Measurements from ENCODE around the gene NEU3. TPM values are rescaled to one million over a fixed set of nuclear protein-coding genes. Genes with fewer than 3 reads are reported as not detected.

Gene NEU3
- total and polyA plus RNA-seq, 2 donors (not counting 1 experiment from before 2014, with no cell fraction given), result 17.0 to 17.4 TPM

DNA sequence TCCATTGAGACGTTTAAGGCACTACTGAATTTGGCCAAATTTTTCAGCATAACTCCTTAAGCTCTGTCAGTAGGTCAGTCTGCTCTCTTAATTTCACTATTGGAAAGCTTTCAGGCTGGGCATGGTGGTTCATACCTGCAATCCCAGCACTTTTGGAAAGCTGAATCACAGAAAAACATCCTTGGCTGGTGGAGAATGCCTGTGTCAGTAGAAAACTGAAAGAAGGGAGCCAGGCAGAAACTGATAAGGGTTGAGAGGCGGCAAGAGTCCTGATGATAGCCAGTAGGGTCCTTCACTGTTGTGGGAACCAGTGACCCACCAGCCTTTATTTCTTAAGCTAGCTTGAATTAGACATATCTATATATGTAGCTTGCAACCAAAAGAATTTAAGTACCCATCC, 22.6 kb downstream of the NEU3 start:
- H3K9me3 ChIP-seq (ENCODE audit: control extremely low read depth in 1 of 3, control insufficient read depth in 2 of 3, insufficient read depth in 1 of 3, low read length in 2 of 3), result no peaks in the 10 kb centered on the region
- no CpG with 5 or more reads among the region's 2 CpGs for WGBS (ENCODE audit: insufficient coverage)
- no peaks in the 10 kb centered on the region for H3K4me1 Mint-ChIP-seq
- TF ChIP-seq EZH2 (IDR thresholded peaks at IDR 0.05; ENCODE audit: borderline replicate concordance, insufficient read depth, low read depth, low read length, poor library complexity, severe bottlenecking), result no peak
- TF ChIP-seq, protein P1, sequence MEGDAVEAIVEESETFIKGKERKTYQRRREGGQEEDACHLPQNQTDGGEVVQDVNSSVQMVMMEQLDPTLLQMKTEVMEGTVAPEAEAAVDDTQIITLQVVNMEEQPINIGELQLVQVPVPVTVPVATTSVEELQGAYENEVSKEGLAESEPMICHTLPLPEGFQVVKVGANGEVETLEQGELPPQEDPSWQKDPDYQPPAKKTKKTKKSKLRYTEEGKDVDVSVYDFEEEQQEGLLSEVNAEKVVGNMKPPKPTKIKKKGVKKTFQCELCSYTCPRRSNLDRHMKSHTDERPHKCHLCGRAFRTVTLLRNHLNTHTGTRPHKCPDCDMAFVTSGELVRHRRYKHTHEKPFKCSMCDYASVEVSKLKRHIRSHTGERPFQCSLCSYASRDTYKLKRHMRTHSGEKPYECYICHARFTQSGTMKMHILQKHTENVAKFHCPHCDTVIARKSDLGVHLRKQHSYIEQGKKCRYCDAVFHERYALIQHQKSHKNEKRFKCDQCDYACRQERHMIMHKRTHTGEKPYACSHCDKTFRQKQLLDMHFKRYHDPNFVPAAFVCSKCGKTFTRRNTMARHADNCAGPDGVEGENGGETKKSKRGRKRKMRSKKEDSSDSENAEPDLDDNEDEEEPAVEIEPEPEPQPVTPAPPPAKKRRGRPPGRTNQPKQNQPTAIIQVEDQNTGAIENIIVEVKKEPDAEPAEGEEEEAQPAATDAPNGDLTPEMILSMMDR (IDR thresholded peaks at IDR 0.05), result no peak
- no peaks in the 10 kb centered on the region for H3K27me3 ChIP-seq (replicated peaks in 1 of 4; ENCODE audit: control extremely low read depth in 1 of 4, control insufficient read depth in 3 of 4, insufficient read depth in 4 of 4, low read length in 3 of 4)
- H3K4me3 Mint-ChIP-seq, result no peak overlapping the region
- H3K27ac ChIP-seq (ENCODE audit: low read length in 2 of 2), result no peak overlapping the region
- no peaks in the 10 kb centered on the region for H3K9me3 Mint-ChIP-seq (ENCODE audit: insufficient read depth)
- POLR2A ChIA-PET, result no interaction called here
- CTCF ChIA-PET, result interaction anchor here (1.1 to 3.9 kb wide), 4 partner anchors 9 to 17 kb away, joined by 3 to 18 read pairs (median 6); no protein-coding TSS in a partner anchor
- H3K4me1 ChIP-seq (ENCODE audit: control insufficient read depth in 2 of 2, insufficient read depth in 2 of 2, low read length in 2 of 2), result no peaks in the 10 kb centered on the region
- H4K20me1 ChIP-seq (ENCODE audit: control insufficient read depth, insufficient read depth, low read length, poor library complexity, severe bottlenecking), result no peaks in the 10 kb centered on the region
- no peak overlapping the region for H3K27ac Mint-ChIP-seq
- no peak overlapping the region for H3K4me2 ChIP-seq (replicated peaks; ENCODE audit: low read depth, low read length, poor library complexity, severe bottlenecking)
- H3K36me3 ChIP-seq (replicated peaks in 1 of 2; ENCODE audit: control extremely low read depth in 1 of 2, control insufficient read depth in 1 of 2, extremely low read depth in 1 of 2, insufficient read depth in 2 of 2, low read length in 1 of 2), result peaks cover 0 to 42% of the 10 kb centered on the region in 2 experiments
- no peaks in the 10 kb centered on the region for H3K79me2 ChIP-seq (ENCODE audit: control insufficient read depth, insufficient read depth, low read length)
- no peaks in the 10 kb centered on the region for H3K27me3 Mint-ChIP-seq
- H3K4me3 ChIP-seq (ENCODE audit: control extremely low read depth in 1 of 5, extremely low read depth in 1 of 5, insufficient read depth in 1 of 5, low read depth in 2 of 5, low read length in 4 of 5), result no peak overlapping the region
- intact Hi-C loops (cut with micrococcal nuclease), result no loop called here
- H2AFZ ChIP-seq (ENCODE audit: insufficient read depth, low read depth, low read length, poor library complexity, severe bottlenecking), result no peak overlapping the region
- ATAC-seq (ENCODE audit: low read depth), result no peak
- no peak for DNase-seq
- H3K9ac ChIP-seq (ENCODE audit: low read length), result no peak overlapping the region

DNA sequence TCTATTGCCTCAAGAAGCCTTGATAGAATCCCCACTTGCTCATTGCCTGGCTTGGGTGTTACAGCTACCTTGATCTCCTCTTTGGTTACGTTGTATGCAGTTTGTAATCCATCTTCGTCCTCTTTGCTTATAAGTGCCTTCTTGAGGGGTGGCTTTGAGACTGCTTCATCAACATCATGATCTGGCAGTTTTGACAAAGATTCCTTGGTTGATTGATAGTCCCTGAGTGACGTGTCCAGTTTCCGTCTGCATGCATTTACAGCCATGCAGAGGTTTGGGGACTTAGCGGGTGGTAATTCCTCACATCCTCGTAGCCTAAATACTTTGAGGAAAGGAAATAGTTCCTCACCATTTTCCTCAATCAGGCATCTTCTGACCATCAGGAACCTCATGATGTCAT, 23.1 kb downstream of the NEU3 start:
- no peaks in the 10 kb centered on the region for H3K4me1 Mint-ChIP-seq
- DNase-seq (no peak), ATAC-seq (ENCODE audit: low read depth) (no peak)
- Histone ChIP-seq H3K9ac (ENCODE audit: low read length) (no peak overlapping the region), H2AFZ (ENCODE audit: insufficient read depth, low read depth, low read length, poor library complexity, severe bottlenecking) (no peak overlapping the region), H4K20me1 (ENCODE audit: control insufficient read depth, insufficient read depth, low read length, poor library complexity, severe bottlenecking) (no peaks in the 10 kb centered on the region), H3K4me1 (ENCODE audit: control insufficient read depth in 2 of 2, insufficient read depth in 2 of 2, low read length in 2 of 2) (no peaks in the 10 kb centered on the region), H3K4me2 (replicated peaks; ENCODE audit: low read depth, low read length, poor library complexity, severe bottlenecking) (no peak overlapping the region), H3K4me3 (ENCODE audit: control extremely low read depth in 1 of 5, extremely low read depth in 1 of 5, insufficient read depth in 1 of 5, low read depth in 2 of 5, low read length in 4 of 5) (no peak overlapping the region), H3K27ac (ENCODE audit: low read length in 2 of 2) (no peak overlapping the region), H3K36me3 (replicated peaks in 1 of 2; ENCODE audit: control extremely low read depth in 1 of 2, control insufficient read depth in 1 of 2, extremely low read depth in 1 of 2, insufficient read depth in 2 of 2, low read length in 1 of 2) (peaks cover 0 to 37% of the 10 kb centered on the region in 2 experiments), H3K27me3 (replicated peaks in 1 of 4; ENCODE audit: control extremely low read depth in 1 of 4, control insufficient read depth in 3 of 4, insufficient read depth in 4 of 4, low read length in 3 of 4) (no peaks in the 10 kb centered on the region), H3K9me3 (ENCODE audit: control extremely low read depth in 1 of 3, control insufficient read depth in 2 of 3, insufficient read depth in 1 of 3, low read length in 2 of 3) (no peaks in the 10 kb centered on the region), H3K79me2 (ENCODE audit: control insufficient read depth, insufficient read depth, low read length) (no peaks in the 10 kb centered on the region)
- no peaks in the 10 kb centered on the region for H3K9me3 Mint-ChIP-seq (ENCODE audit: insufficient read depth)
- WGBS (ENCODE audit: insufficient coverage), result 100% methylated on average over 4 of the region's 6 CpGs
- no peak overlapping the region for H3K4me3 Mint-ChIP-seq
- ChIA-PET POLR2A (no interaction called here), CTCF (interaction anchor here (1.1 to 3.9 kb wide), 5 partner anchors 9 to 16 kb away, joined by 3 to 18 read pairs (median 7); no protein-coding TSS in a partner anchor)
- TF ChIP-seq, protein P1 (IDR thresholded peaks at IDR 0.05), result no peak
- TF ChIP-seq EZH2 (IDR thresholded peaks at IDR 0.05; ENCODE audit: borderline replicate concordance, insufficient read depth, low read depth, low read length, poor library complexity, severe bottlenecking), result no peak
- H3K27ac Mint-ChIP-seq, result no peak overlapping the region
- no peaks in the 10 kb centered on the region for H3K27me3 Mint-ChIP-seq
- intact Hi-C loops (cut with micrococcal nuclease), result no loop called here

Data from B cell (primary cell).